ENCODE measurements around the gene TMEM208.

DNA sequence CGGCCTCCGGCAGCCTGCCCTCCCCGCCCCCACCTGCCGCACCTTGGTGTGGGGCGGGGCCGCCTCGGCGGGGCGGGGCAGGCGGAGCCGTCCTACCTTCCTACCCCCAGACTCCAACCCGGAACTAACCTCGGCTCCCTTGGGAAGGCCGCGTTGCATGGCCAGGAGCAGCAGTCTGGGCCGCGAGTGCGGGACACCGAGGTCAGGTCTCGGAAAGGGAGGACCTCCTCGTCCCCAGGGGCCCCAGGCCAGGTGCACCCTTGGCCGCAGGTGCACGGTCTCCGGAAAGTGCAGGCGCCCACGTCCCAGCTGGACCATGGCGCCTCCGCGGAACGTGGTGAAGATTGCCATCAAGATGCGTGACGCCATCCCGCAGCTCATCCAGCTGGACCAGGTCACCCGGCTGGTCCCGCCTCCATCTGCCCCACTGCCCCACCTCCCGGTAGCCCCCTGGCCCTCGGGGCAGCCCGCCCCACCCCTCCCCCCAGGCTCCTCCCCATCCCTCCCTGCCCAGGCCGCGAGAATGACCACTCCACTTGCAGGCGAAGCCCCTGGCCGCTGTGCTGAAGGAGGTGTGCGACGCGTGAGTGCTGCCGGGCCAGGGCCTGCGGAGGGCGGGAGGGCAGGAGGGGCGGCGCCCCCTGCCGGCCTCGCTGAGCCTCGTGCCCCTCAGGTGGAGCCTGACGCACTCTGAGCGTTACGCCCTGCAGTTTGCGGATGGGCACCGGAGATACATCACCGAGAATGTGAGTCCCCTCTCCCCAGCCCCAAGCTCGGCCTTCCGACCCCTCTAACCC, 27.7 kb upstream of the TMEM208 start, which contains the start of gene ELMO3:
- TF ChIP-seq POLR2A (IDR thresholded peaks at IDR 0.05; ENCODE audit: low read length) (no peak), GATA1 (IDR thresholded peaks at IDR 0.05; ENCODE audit: low read depth, low read length) (no peak)
